ENCODE measurements around the gene PKNOX2.

Gene PKNOX2

GRCh38 chr11:125404811-125405790 is 240.6 kb downstream of the PKNOX2 start:
- H3K27me3 ChIP-seq (ENCODE audit: control insufficient read depth, low read length), result peaks cover 19% of the 10 kb centered on the region
- H3K4me2 ChIP-seq (ENCODE audit: low read length), result no peak overlapping the region
- no peaks in the 10 kb centered on the region for H3K79me2 ChIP-seq (ENCODE audit: control insufficient read depth, low read length)
- H3K4me3 ChIP-seq (ENCODE audit: low read length), result no peak overlapping the region
- no peaks in the 10 kb centered on the region for H3K4me1 ChIP-seq (ENCODE audit: control insufficient read depth, low read length)
- no peak overlapping the region for H3K27ac ChIP-seq (ENCODE audit: low read depth, low read length)
- no peaks in the 10 kb centered on the region for H3K9me3 ChIP-seq (ENCODE audit: control insufficient read depth, insufficient read depth, low read length)
- no peaks in the 10 kb centered on the region for H4K20me1 ChIP-seq (ENCODE audit: control insufficient read depth, insufficient read depth, low read depth, low read length)
- H3K36me3 ChIP-seq (ENCODE audit: control insufficient read depth, low read length), result no peaks in the 10 kb centered on the region
- no peaks in the 10 kb centered on the region for H3F3A ChIP-seq (ENCODE audit: control insufficient read depth, insufficient read depth)
- TF ChIP-seq EZH2phosphoT487 (IDR thresholded peaks at IDR 0.05; ENCODE audit: borderline replicate concordance, low read length), result no peak
- TF ChIP-seq CTCF (IDR thresholded peaks at IDR 0.05; ENCODE audit: low read depth, low read length, poor library complexity, severe bottlenecking), result peak; percentile 88
- H3K9me2 ChIP-seq (replicated peaks; ENCODE audit: control insufficient read depth, low read length), result no peaks in the 10 kb centered on the region

- Histone ChIP-seq H3F3A (ENCODE audit: control insufficient read depth, insufficient read depth) (no peaks in the 10 kb centered on the region), H3K9me2 (replicated peaks; ENCODE audit: control insufficient read depth, low read length) (no peaks in the 10 kb centered on the region), H4K20me1 (ENCODE audit: control insufficient read depth, insufficient read depth, low read depth, low read length) (no peaks in the 10 kb centered on the region), H3K36me3 (ENCODE audit: control insufficient read depth, low read length) (no peaks in the 10 kb centered on the region), H3K9me3 (ENCODE audit: control insufficient read depth, insufficient read depth, low read length) (no peaks in the 10 kb centered on the region), H3K4me3 (ENCODE audit: low read length) (no peak overlapping the region), H3K4me1 (ENCODE audit: control insufficient read depth, low read length) (no peaks in the 10 kb centered on the region), H3K4me2 (ENCODE audit: low read length) (no peak overlapping the region), H3K27ac (ENCODE audit: low read depth, low read length) (no peak overlapping the region), H3K27me3 (ENCODE audit: control insufficient read depth, low read length) (peaks cover 9% of the 10 kb centered on the region), H3K79me2 (ENCODE audit: control insufficient read depth, low read length) (no peaks in the 10 kb centered on the region)
- TF ChIP-seq EZH2phosphoT487 (IDR thresholded peaks at IDR 0.05; ENCODE audit: borderline replicate concordance, low read length) (no peak), CTCF (IDR thresholded peaks at IDR 0.05; ENCODE audit: low read depth, low read length, poor library complexity, severe bottlenecking) (no peak)
These were observed 242.5 kb downstream of the PKNOX2 start for GRCh38 chr11:125407046-125407445.

GRCh38 chr11:125408311-125408711 is 243.8 kb downstream of the PKNOX2 start:
- no peaks in the 10 kb centered on the region for H4K20me1 ChIP-seq (ENCODE audit: control insufficient read depth, insufficient read depth, low read depth, low read length)
- H3K36me3 ChIP-seq (ENCODE audit: control insufficient read depth, low read length), result no peaks in the 10 kb centered on the region
- no peak overlapping the region for H3K4me2 ChIP-seq (ENCODE audit: low read length)
- H3K4me1 ChIP-seq (ENCODE audit: control insufficient read depth, low read length), result no peaks in the 10 kb centered on the region
- no peak overlapping the region for H3K4me3 ChIP-seq (ENCODE audit: low read length)
- no peaks in the 10 kb centered on the region for H3F3A ChIP-seq (ENCODE audit: control insufficient read depth, insufficient read depth)
- H3K27ac ChIP-seq (ENCODE audit: low read depth, low read length), result no peak overlapping the region
- H3K9me2 ChIP-seq (replicated peaks; ENCODE audit: control insufficient read depth, low read length), result no peaks in the 10 kb centered on the region
- H3K79me2 ChIP-seq (ENCODE audit: control insufficient read depth, low read length), result no peaks in the 10 kb centered on the region
- no peaks in the 10 kb centered on the region for H3K9me3 ChIP-seq (ENCODE audit: control insufficient read depth, insufficient read depth, low read length)
- H3K27me3 ChIP-seq (ENCODE audit: control insufficient read depth, low read length), result peaks cover 4% of the 10 kb centered on the region; the same call in 1 of the 2 replicates
- no peak for TF ChIP-seq CTCF (IDR thresholded peaks at IDR 0.05; ENCODE audit: low read depth, low read length, poor library complexity, severe bottlenecking)
- no peak for TF ChIP-seq EZH2phosphoT487 (IDR thresholded peaks at IDR 0.05; ENCODE audit: borderline replicate concordance, low read length)

Data from DOHH2 (cell line).